ENCODE results near the gene BICRAL. TPM values are rescaled to one million over a fixed set of nuclear protein-coding genes. Genes with fewer than 3 reads are reported as not detected.
"Not testable (repeated sequence)": the region's sequence is repeated elsewhere in the genome, so short reads cannot be mapped to it uniquely, and the experiment has no call there.

BICRAL gene
- total RNA-seq (2014; rRNA removed; shearing (Covaris generic)), result 2.2 and 4.0 TPM in 2 replicates

GRCh38 chr6:42781796-42782688, at the start of gene BICRAL:
Gene BICRAL (plus strand): TSS chr6:42782052. CDS start chr6:42822023, 39,971 bp downstream.
- H3K36me3 ChIP-seq, result peaks cover 29% of the 10 kb centered on the region
- peak within 1 kb of the TSS; percentile 99 for H3K4me3 ChIP-seq
- peak; percentile 58 to 86 for DNase-seq (ENCODE audit: low read depth in 1 of 2, low spot score in 2 of 2)
- no peaks in the 10 kb centered on the region for H3K27me3 ChIP-seq (replicated peaks)
- H3K9me3 ChIP-seq (replicated peaks), result peaks cover 4% of the 10 kb centered on the region; the same call in 1 of the 2 replicates
- peaks cover 37% of the 10 kb centered on the region for H3K4me1 ChIP-seq (replicated peaks)
- H3K27ac ChIP-seq, result peak within 1 kb of the TSS; percentile 100

DNA sequence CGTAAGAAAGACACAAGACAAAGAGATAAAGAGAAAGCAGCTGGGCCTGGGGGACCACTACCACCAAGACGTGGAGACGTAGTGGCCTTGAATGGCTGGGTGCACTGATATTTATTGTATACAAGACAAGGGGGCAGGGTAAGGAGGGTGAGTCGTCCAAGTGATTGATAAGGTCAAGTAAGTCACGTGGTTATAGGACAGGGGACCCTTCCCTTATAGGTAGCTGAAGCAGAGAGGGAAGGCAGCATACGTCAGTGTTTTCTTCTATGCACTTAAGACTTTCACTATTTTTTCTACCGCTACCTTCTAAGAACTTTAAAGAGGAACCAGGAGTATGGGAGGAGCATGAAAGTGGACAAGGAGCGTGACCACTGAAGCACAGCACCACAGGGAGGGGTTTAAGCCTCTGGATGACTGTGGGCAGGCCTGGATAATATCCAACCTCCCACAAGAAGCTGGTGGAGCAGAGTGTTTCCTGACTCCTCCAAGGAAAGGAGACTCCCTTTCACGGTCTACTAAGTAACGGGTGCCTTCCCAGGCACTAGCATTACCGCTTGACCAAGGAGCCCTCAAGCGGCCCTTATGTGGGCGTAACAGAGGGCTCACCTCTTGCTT, 47.9 kb upstream of the BICRAL start:
- H3K4me1 ChIP-seq (replicated peaks); H3K27ac ChIP-seq; H3K4me3 ChIP-seq; DNase-seq (ENCODE audit: low read depth in 1 of 2, low spot score in 2 of 2); H3K27me3 ChIP-seq (replicated peaks); H3K36me3 ChIP-seq; H3K9me3 ChIP-seq (replicated peaks): not testable (repeated sequence)

DNA sequence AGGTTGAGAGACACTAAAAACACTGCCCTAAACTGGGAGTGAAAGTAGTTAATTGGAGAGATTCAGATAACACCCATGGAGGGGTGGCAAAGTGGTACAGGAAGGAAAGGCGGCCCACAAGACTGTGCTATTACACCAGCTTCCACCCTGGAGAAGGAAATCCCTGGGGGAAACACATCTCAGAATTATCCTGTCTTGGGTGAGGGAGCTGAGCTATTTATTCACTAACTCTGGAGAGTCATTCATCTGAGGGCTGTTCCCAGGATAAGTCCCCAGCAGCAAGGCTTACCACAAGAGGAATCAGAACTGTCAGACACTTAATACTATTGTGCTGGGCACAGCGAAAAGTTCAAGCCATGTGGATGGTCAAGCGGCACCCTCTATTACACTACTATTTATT, 45.9 kb upstream of the BICRAL start:
- H3K4me3 ChIP-seq, result no peak overlapping the region

DNA sequence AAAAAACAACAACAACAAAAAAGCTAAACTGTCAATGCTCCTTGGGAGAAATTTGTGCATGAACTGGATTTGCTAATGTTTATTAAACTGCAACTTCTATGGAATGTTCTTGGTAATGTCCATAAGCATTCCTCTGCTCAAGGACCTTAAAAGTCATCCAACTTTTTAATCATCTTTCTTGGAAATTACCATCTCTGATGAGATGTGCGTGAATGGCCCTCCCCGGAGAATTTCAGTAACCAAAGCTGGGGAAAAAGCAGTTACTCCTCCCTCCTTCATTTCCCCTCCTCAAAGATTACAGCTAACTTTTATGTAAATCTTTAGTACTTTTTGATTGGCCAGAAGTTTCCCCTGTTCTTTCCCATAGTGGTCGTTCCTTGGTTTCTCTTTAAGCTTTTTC, 41.1 kb upstream of the BICRAL start:
- Histone ChIP-seq H3K27me3 (replicated peaks) (no peaks in the 10 kb centered on the region), H3K36me3 (peaks cover 20% of the 10 kb centered on the region), H3K4me1 (replicated peaks) (peaks cover 8% of the 10 kb centered on the region), H3K27ac (no peak overlapping the region), H3K4me3 (no peak overlapping the region), H3K9me3 (replicated peaks) (no peaks in the 10 kb centered on the region)
- DNase-seq (ENCODE audit: low read depth in 1 of 2, low spot score in 2 of 2), result no peak

More for the DNA sequence above, 45.9 kb upstream of the BICRAL start:
- Histone ChIP-seq H3K36me3 (no peaks in the 10 kb centered on the region), H3K27ac (no peak overlapping the region), H3K4me1 (replicated peaks) (no peaks in the 10 kb centered on the region), H3K27me3 (replicated peaks) (no peaks in the 10 kb centered on the region), H3K9me3 (replicated peaks) (no peaks in the 10 kb centered on the region)
- no peak for DNase-seq (ENCODE audit: low read depth in 1 of 2, low spot score in 2 of 2)

- Histone ChIP-seq H3K4me3 (no peak overlapping the region), H3K27ac (no peak overlapping the region), H3K36me3 (peaks cover 20% of the 10 kb centered on the region), H3K4me1 (replicated peaks) (peaks cover 8% of the 10 kb centered on the region), H3K27me3 (replicated peaks) (no peaks in the 10 kb centered on the region), H3K9me3 (replicated peaks) (no peaks in the 10 kb centered on the region)
- no peak for DNase-seq (ENCODE audit: low read depth in 1 of 2, low spot score in 2 of 2)
Measured at GRCh38 chr6:42742116-42742894, 39.5 kb upstream of the BICRAL start.

- Histone ChIP-seq H3K4me1 (replicated peaks) (peaks cover 13% of the 10 kb centered on the region), H3K27ac (no peak overlapping the region), H3K27me3 (replicated peaks) (no peaks in the 10 kb centered on the region), H3K4me3 (peak overlapping the region; percentile 73), H3K9me3 (replicated peaks) (no peaks in the 10 kb centered on the region), H3K36me3 (peaks cover 20% of the 10 kb centered on the region)
- DNase-seq (ENCODE audit: low read depth in 1 of 2, low spot score in 2 of 2), result no peak
Measured at GRCh38 chr6:42744351-42744893, 37.4 kb upstream of the BICRAL start.

DNA sequence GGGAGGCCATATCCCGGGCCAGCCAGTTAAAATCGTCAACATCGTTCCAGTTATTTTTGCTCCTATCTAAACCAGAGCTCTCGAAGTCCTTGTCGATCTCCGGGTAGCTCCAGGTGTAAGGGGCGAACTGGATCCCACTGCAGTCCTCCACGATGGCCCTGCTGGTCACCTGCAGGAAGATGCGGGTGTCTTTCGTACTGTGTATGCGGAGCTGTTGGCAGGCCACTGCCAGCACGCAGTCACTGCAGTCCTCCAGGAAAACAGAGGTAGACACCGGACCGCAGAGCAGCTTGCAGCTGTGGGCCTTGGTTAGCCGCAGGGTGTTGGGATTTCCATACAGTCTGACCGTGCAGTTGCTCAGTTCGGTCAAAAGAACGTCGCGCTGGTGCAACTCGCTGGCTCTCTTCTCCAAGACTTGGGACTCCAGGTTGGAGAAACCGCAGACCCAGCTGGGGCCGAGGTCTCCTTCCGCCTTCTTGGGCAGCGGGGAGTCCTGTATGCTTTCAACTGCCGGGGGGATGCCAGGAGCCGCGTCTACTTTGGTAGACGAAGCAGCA, 36.7 kb upstream of the BICRAL start:
- no peak for DNase-seq (ENCODE audit: low read depth in 1 of 2, low spot score in 2 of 2)
- peaks cover 13% of the 10 kb centered on the region for H3K4me1 ChIP-seq (replicated peaks)

GRCh38 chr6:42745640-42746462, 36.0 kb upstream of the BICRAL start, which contains the start of gene TBCC:
Gene TBCC (minus strand): TSS chr6:42746103. CDS start chr6:42746073, 30 bp downstream.
- H3K4me1 ChIP-seq (replicated peaks), result peaks cover 13% of the 10 kb centered on the region
- H3K36me3 ChIP-seq, result peaks cover 20% of the 10 kb centered on the region
- peak within 1 kb of the TSS; percentile 73 for H3K4me3 ChIP-seq
- no peaks in the 10 kb centered on the region for H3K27me3 ChIP-seq (replicated peaks)
- peak within 1 kb of the TSS; percentile 82 for H3K27ac ChIP-seq
- no peaks in the 10 kb centered on the region for H3K9me3 ChIP-seq (replicated peaks)
- DNase-seq (ENCODE audit: low read depth in 1 of 2, low spot score in 2 of 2), result peak; percentile 90 to 97

More for the DNA sequence above, 36.7 kb upstream of the BICRAL start:
- peak overlapping the region; percentile 73 for H3K4me3 ChIP-seq
- no peaks in the 10 kb centered on the region for H3K9me3 ChIP-seq (replicated peaks)
- H3K27me3 ChIP-seq (replicated peaks), result no peaks in the 10 kb centered on the region
- H3K36me3 ChIP-seq, result peaks cover 20% of the 10 kb centered on the region
- H3K27ac ChIP-seq, result peak overlapping the region; percentile 65

GRCh38 chr6:42746463-42747391, 35.1 kb upstream of the BICRAL start:
- no peaks in the 10 kb centered on the region for H3K27me3 ChIP-seq (replicated peaks)
- H3K4me3 ChIP-seq, result peak overlapping the region; percentile 73
- H3K27ac ChIP-seq, result peak overlapping the region; percentile 82

DNA sequence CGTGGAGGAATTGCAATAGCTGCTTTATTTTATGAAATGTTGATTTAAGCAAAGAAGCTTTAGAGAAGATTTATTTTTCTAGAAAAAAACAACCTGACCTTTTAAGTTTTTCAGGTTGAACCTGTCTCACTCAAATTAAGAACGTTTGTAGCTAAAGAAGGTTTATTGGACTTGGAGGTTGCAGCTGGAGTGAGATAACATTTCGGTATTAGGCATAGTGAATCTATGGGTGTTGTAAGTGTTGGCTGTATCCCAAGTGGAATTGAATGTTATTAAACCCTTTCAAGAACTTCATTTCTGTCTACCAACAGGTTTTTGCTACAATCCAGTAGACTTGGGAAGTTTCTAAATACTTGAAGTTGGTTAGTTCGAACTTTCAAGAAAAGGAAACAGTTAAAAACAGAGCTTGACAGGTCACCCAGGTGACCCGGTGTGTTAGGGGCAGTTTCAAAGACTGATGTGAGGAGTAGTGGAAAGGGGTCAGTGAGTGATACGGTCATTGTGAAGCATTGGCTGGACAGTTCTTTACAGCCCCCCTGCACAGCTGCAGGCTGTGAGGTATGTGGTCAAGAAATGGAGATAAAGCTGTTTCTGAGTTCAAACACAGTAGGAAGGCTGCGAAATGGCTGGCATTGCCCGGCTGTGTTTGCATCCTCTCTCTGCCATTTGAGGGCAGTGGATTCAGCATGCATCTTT, 33.5 kb upstream of the BICRAL start:
- Histone ChIP-seq H3K4me3 (peak overlapping the region; percentile 73), H3K36me3 (peaks cover 20% of the 10 kb centered on the region), H3K9me3 (replicated peaks) (no peaks in the 10 kb centered on the region), H3K4me1 (replicated peaks) (peaks cover 18% of the 10 kb centered on the region), H3K27ac (no peak overlapping the region), H3K27me3 (replicated peaks) (no peaks in the 10 kb centered on the region)
- no peak for DNase-seq (ENCODE audit: low read depth in 1 of 2, low spot score in 2 of 2)

More at GRCh38 chr6:42746463-42747391, 35.1 kb upstream of the BICRAL start:
- Histone ChIP-seq H3K36me3 (peaks cover 20% of the 10 kb centered on the region), H3K9me3 (replicated peaks) (no peaks in the 10 kb centered on the region), H3K4me1 (replicated peaks) (peaks cover 14% of the 10 kb centered on the region)
- DNase-seq (ENCODE audit: low read depth in 1 of 2, low spot score in 2 of 2), result peak; percentile 91 to 96

- DNase-seq (ENCODE audit: low read depth in 1 of 2, low spot score in 2 of 2), result peak in 1 of 2 experiments; percentile 41
- H3K27ac ChIP-seq, result no peak overlapping the region
- no peaks in the 10 kb centered on the region for H3K27me3 ChIP-seq (replicated peaks)
- H3K36me3 ChIP-seq, result no peaks in the 10 kb centered on the region
- H3K4me1 ChIP-seq (replicated peaks), result peaks cover 9% of the 10 kb centered on the region; the same call in 1 of the 2 replicates
- H3K4me3 ChIP-seq, result no peak overlapping the region
- H3K9me3 ChIP-seq (replicated peaks), result no peaks in the 10 kb centered on the region
Measured at GRCh38 chr6:42751055-42751454, 30.8 kb upstream of the BICRAL start.

All from SJSA1 (cell line).